Forelimb muscle (tissue), 1 donor: ENCODE measurements around the gene NCK2. TPM values are rescaled to one million over a fixed set of nuclear protein-coding genes. Genes with fewer than 3 reads are reported as not detected.

Experiments
- DNase-seq: peaks from one replicate; pipeline ENCODE4 v3.0.0-alpha.2; 2013; ENCODE audit warnings: low read depth
- polyA plus RNA-seq: library from polyadenylated mRNA; unstranded; fragments of 120-200 nt; gene quantifications from one replicate; pipeline ENCODE4 v1.2.1, GENCODE V29; 2013; ENCODE audit not compliant: insufficient read length

Gene NCK2
- polyA plus RNA-seq, 1 donor: 72.5 TPM

DNA sequence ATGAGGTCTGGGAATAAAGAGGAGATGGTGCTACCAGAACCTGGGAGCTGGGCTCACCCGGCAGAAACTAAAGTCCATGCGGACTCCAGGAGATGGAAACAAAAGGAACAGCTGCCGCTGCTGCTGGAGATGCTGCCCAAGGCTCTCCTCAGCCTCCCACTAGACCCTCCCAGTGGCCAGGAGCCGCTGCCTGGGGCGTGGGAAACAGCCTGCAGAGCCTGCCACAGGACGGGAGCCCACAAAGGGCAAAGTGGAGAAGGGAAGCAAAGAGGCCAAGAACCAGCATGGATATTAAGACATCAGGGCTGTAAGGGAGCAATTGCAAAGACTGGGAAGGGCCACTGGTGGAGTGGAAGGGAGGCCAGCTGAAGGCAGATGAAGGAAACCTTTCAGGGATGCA lies 179.6 kb downstream of the NCK2 start:
- no peak for DNase-seq

DNA sequence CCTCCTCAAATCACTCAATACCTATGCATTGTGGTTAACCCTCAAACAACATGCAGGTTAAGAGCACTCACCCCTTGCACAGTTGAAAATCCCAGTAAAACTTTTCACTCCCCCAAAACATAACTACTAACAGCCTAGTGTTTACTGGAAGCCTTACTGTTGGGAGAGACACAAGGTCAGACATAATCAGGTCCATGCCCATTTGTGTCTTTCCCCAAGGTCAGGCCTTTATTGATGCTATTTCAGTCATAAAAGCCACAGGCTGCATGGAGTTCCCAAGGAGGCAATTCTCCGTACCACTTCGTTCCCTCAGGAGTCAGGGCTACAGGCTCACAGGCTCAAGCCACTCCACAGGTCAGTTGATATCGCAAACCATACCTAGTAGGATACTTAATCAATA lies 180.2 kb downstream of the NCK2 start:
- DNase-seq: no peak

DNA sequence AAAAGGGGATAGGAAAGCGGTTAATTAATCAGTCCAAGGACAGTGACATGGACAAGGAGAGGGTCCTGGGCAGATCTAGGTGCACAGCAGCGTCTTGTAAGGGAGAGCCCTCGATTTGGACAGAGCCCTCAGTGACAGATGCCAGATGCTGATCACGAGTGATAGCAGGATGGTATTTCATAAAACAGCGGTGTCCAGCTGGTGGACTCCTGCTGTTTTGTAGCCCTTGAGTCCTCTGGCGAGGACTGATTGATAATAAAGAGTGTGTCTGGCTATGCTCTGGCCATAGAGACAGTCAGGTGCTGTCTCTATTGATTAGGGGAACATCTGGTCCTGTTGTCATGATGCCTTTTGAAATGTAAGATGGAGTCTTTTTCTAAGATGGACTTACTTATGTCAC lies 180.7 kb downstream of the NCK2 start:
- no peak for DNase-seq

DNA sequence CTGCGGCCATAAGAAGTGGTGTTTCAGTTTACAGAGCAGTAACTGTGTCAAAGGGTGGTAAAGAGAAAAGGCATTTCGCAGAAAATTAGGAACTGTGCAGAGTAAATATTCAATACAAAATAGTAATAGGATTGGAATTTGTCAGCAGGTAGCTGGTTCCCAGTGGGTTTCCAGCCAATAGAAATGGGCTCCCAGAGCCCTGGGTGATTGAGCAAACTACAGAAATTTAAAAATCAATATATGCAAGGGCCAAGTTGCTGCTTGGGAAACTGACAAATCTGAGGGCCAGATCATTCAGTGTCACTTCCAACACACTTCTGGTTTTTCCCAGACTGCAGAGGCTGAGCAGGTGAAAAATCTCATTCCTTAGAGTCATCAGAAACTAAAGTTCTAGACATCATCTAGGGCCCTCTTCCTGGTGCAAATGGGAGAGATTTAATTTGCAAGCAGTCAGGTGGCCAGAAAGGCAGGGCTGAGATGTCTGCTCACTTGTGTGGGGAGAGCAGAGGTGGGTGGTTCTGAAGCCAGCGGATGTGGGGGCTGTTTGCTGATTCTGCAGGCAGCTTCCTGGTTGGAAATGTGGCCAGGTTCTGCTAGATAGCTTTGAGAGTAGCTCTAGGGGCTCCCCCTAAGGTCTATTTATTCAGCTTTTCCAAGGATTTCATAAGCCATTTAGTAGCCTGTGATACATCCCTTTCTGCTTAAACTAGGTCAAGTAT lies 182.4 kb downstream of the NCK2 start:
- DNase-seq: no peak

DNA sequence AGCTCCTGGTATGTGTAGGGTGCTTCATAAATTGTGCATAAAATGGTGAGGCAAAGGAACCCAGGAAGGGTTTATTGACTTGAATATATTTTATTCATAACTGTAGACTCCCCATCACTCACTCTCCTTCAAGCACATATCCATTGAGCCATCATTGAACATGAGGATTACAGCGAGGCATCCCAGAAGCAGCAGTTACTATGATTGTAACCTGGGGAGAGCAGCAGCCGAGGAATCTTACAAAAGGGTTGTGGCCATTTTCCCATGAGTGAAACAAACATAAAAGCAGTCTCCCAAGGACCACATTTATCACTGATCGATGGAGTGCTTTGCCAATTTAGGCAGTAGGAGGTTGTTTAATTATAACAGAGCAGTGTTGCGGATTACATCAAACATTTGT lies 183.4 kb downstream of the NCK2 start:
- DNase-seq: no peak

DNA sequence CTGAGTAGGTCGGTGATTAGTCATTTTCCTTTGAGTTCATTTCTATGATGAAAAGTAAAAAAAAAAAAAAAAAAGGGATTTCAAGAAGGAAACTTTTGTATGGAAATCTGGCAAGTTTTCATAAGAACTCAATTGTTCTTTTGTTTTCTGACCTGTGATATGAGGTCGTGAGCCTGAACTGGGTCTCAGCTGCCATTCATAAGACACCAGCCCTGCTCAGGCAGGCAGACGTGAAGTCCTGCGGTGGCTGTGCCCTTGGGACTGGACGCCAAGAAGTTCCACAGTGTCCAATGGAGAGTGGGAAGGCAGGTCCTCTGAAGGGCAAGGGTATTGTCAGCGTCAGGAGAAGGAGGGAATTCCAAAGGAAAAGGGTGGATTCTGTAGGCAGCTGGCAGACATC lies 183.9 kb downstream of the NCK2 start:
- DNase-seq: no peak

DNA sequence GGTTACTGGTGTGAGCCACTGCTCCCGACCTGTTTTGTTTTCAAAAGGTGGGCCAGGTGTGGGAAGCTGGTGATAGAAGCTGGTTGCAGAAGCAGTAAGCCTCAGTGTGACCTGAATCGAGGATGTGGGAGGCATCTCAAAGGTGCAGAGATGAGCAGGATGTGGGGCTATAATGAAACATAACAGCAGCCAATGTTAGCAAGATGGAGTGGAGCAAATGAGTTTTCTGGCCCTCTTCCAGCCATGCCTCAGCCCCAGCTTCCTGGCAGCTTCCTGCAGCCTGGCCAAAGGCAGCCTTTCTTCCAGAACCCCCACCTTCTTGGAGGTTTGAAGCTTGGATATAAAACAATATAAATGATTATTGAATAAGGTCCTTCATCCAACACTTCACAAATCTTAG lies 184.8 kb downstream of the NCK2 start:
- no peak for DNase-seq

DNA sequence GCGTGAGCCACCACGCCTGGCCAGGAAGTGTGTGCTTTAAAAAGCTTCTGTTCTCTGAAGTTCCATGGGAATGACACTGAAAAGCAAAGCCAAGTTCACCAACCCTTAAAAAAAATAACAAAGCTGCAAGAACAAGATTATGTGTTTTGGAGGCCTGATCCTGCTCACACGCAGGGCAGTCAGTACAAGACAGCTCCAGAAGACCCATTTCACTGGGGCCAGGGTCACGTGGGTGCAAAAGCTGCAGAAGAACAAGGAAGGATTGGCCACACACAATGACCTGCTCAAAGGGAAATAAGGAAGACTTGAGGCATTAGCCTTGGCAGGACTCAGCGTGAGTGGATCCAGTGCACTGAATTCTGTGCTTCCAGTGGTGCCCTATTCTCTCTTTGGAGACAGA lies 187.9 kb downstream of the NCK2 start:
- no peak for DNase-seq

DNA sequence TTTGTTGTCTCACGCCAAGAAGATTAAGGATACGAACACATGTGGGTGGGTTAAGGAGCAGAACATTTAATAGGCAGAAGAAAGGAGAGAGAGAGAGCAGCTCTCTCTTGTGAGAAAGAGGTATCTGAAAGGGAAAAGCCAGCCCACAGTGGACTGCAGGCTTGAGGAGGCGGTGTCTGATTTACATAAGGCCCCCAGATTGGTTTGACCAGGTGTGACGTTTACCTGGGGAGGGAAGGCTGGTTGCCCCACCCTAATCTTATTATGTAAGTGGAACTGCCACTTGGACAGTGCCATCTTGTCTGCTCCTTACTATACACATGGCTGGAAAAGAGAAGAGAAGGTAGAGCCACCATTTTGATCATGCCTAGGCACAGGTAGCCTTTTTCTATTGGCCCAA lies 189.2 kb downstream of the NCK2 start:
- DNase-seq: no peak

DNA sequence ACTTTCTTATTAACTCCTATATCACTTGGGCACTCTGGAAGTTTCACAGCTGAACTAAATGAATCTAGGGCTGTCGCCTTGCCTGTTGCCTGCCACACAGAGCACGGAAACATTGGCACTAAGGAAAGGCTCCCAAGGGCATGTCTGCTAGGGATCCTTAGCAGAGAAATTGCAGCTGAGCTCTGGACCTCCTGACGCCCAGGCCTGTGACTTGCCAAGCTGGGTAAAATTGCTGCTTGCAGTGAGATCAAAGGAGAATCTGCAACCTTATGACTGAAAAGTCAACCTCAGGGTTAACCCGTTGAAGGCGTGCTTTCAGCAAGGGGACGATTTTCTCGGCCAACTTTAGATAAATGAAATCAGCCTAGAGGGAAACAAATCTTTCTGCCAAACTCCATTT lies 189.8 kb downstream of the NCK2 start:
- DNase-seq: no peak

DNA sequence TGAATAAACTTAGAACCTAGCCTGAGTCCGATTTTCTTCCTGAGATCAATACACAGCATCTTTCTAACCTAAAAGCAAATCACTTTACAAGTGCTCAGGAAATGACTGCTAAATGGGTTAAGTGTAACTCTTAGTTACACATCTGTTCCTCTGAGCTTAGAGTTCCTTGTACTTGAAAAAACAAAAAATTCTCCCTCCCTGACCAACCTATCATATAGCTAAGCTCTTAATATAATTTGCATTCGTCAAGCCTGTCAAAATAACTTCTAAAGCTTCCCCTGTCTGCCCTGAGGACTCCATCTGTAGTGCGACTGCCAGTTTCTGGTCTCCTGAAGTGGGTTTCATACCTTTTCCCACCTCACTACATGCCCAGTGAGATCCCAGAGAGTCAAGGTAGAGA lies 190.4 kb downstream of the NCK2 start:
- no peak for DNase-seq

DNA sequence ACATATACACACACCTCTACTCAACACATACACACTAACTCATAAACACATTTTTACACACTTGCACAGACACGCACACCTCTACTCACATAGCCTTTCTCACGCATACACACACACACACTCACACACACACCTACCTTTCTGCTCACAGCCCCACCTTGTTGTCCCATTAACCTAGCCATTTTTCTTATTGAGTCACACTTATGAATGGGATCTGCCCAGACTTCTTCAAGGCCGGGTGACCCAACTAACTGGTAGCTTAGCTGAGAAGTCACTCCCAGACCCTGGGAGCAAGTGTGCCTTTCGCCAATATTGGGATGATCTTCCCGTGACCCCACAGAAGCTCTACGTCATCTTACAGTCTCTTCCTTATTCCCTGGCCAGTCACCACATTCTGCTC lies 192.2 kb downstream of the NCK2 start:
- no peak for DNase-seq

DNA sequence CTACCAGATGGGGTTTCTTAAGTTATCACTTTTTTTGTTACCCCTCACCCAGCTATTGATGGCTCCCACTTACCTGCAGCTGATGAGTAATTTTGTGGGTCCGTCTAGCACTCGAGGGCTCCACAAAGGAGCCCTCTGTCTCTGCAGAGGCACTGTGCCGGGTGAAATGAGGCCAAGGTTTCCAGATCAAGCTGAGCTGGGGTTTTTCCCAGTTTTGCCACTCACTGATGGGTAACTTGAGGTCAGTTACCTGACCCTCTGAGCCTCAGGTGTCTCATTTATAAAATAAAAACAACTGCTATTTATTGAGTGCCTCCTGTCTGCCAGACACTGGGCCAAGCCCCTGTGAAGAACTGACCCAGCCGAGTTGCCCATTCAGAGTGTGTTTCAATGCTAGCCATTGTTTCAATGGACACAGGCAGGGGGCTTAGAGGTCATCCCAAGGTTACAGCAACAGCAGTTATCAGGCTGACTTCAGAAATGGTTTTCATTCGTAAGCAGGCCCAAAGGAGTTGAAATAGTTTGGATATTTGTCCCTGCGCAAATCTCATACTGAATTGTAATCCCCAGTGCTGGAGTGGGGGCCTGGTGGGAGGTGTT lies 192.9 kb downstream of the NCK2 start:
- DNase-seq: no peak
